HepG2 (cell line): ENCODE data around the gene SH2D3C. TPM values are rescaled to one million over a fixed set of nuclear protein-coding genes. Genes with fewer than 3 reads are reported as not detected.

Experiments used
- ARID5B ChIP-seq: IDR thresholded peaks from 2 replicates; pipeline ENCODE4 v1.4.0; 2020; ENCODE audit warnings: mild to moderate bottlenecking, missing genetic modification reagents
- CHCHD3 ChIP-seq: sonication (generic); formaldehyde crosslinking; IDR thresholded peaks from 2 replicates; pipeline ENCODE4 v1.8.0; 2022; ENCODE audit warnings: mild to moderate bottlenecking, missing genetic modification reagents, moderate library complexity
- EHMT2 ChIP-seq: fragments of 200-600 bp; sonication (generic); IDR thresholded peaks from 2 replicates; pipeline ENCODE4 v1.7.0; 2017; ENCODE audit warnings: antibody characterized with exemption, low read depth, low read length, borderline replicate concordance
- GLI4 ChIP-seq: sonication (generic); formaldehyde crosslinking; IDR thresholded peaks from 2 replicates; pipeline ENCODE4 v1.5.1; 2020; ENCODE audit warnings: missing genetic modification reagents, mild to moderate bottlenecking, moderate library complexity, borderline replicate concordance
- HNRNPL ChIP-seq: fragments of 200-400 bp; formaldehyde crosslinking; IDR thresholded peaks from 2 replicates; pipeline ENCODE4 v1.6.1; 2017; ENCODE audit warnings: mild to moderate bottlenecking, low read depth, low read length
- KDM1A ChIP-seq: IDR thresholded peaks from 2 replicates; pipeline ENCODE4 v1.6.1; 2016; ENCODE audit warnings: missing compliant biosample characterization
- KLF11 ChIP-seq: IDR thresholded peaks from 2 replicates; pipeline ENCODE4 v1.6.1; 2016; ENCODE audit warnings: missing compliant biosample characterization
- MBNL3 ChIP-seq: fragments of 250-450 bp; sonication (Bioruptor Pico); conservative IDR thresholded peaks from 2 replicates; pipeline ENCODE4 v1.8.0; 2022; ENCODE audit warnings: mild to moderate bottlenecking, inconsistent platforms
- MYPOP ChIP-seq: sonication (generic); formaldehyde crosslinking; IDR thresholded peaks from 2 replicates; pipeline ENCODE4 v1.8.1; 2023; ENCODE audit warnings: mild to moderate bottlenecking, moderate library complexity, missing genetic modification reagents
- POLR2A ChIP-seq, 2 experiments: IDR thresholded peaks; 2 replicates each; pipeline ENCODE4 v1.6.1; 2011; ENCODE audit warnings: low read depth in 2 of 2, low read length in 2 of 2, mild to moderate bottlenecking in 1 of 2, moderate library complexity in 1 of 2; ENCODE audit not compliant: insufficient read depth in 1 of 2
- RAD21 ChIP-seq: fragments of 450-650 bp; formaldehyde crosslinking; IDR thresholded peaks from 2 replicates; pipeline ENCODE4 v1.5.0; 2020; ENCODE audit warnings: mild to moderate bottlenecking
- RFX5 ChIP-seq: IDR thresholded peaks from 2 replicates; pipeline ENCODE4 v1.6.1; 2011; ENCODE audit warnings: low read depth, low read length, improper control_type of control experiment
- SALL2 ChIP-seq: sonication (generic); formaldehyde crosslinking; IDR thresholded peaks from 2 replicates; pipeline ENCODE4 v1.8.1; 2023; ENCODE audit warnings: mild to moderate bottlenecking, missing genetic modification reagents, inconsistent platforms
- SAP130 ChIP-seq: IDR thresholded peaks from 2 replicates; pipeline ENCODE4 v1.6.1; 2016; ENCODE audit warnings: low read depth
- SMARCE1 ChIP-seq: fragments of 450-650 bp; IDR thresholded peaks from 2 replicates; pipeline ENCODE4 v1.6.1; 2017; ENCODE audit warnings: borderline replicate concordance
- SMC3 ChIP-seq: IDR thresholded peaks from 2 replicates; pipeline ENCODE4 v1.6.1; 2011; ENCODE audit warnings: low read length, improper control_type of control experiment
- SOX6 ChIP-seq, 2 experiments: fragments of 450-650 bp in 1 of 2; sonication (generic) in 1 of 2; formaldehyde crosslinking in 1 of 2; IDR thresholded peaks; 2 replicates each; pipeline versions ENCODE4 v1.4.0 to v1.6.1; 2017 to 2020; ENCODE audit warnings: antibody characterized with exemption in 1 of 2, mild to moderate bottlenecking in 1 of 2, missing genetic modification reagents in 1 of 2
- SRF ChIP-seq: IDR thresholded peaks from 2 replicates; pipeline ENCODE4 v1.6.1; 2011; ENCODE audit warnings: mild to moderate bottlenecking, low read depth, low read length, moderate library complexity
- TCF7 ChIP-seq: sonication (generic); IDR thresholded peaks from 2 replicates; pipeline ENCODE4 v1.6.1; 2016; ENCODE audit warnings: antibody characterized with exemption, low read depth
- TSC22D2 ChIP-seq: sonication (generic); formaldehyde crosslinking; IDR thresholded peaks from 2 replicates; pipeline ENCODE4 v1.5.1; 2020; ENCODE audit warnings: missing genetic modification reagents, mild to moderate bottlenecking, borderline replicate concordance
- ZFP82 ChIP-seq: sonication (generic); formaldehyde crosslinking; IDR thresholded peaks from 2 replicates; pipeline ENCODE4 v1.5.1; 2020; ENCODE audit warnings: mild to moderate bottlenecking, missing genetic modification reagents, borderline replicate concordance
- ZNF20 ChIP-seq: sonication (generic); formaldehyde crosslinking; IDR thresholded peaks from 2 replicates; pipeline ENCODE4 v1.4.0; 2020; ENCODE audit warnings: mild to moderate bottlenecking, moderate library complexity, missing genetic modification reagents
- ZNF382 ChIP-seq: sonication (generic); formaldehyde crosslinking; IDR thresholded peaks from 2 replicates; pipeline ENCODE4 v1.5.0; 2020; ENCODE audit warnings: missing genetic modification reagents, mild to moderate bottlenecking, borderline replicate concordance
- ZNF569 ChIP-seq: sonication (generic); formaldehyde crosslinking; IDR thresholded peaks from 2 replicates; pipeline ENCODE4 v1.5.0; 2020; ENCODE audit warnings: mild to moderate bottlenecking, missing genetic modification reagents, moderate library complexity, borderline replicate concordance
- ZSCAN12 ChIP-seq: sonication (generic); formaldehyde crosslinking; IDR thresholded peaks from 2 replicates; pipeline ENCODE4 v1.9.0; 2021; ENCODE audit warnings: mild to moderate bottlenecking, missing genetic modification reagents
- polyA plus RNA-seq, 8 experiments: library from polyadenylated mRNA; depleted of rRNA in 3 of 8; stranded (reverse) in 7 of 8; unstranded in 1 of 8; fragments of >200 nt; fragmentation: Illumina TruSeq in 4 of 8; extraction: Trizol in 4 of 8; gene quantifications; 2 replicates each; pipeline versions ENCODE4 v1.2.1 to v1.2.3, GENCODE V29; 2011 to 2016; ENCODE audit warnings: low read depth in 4 of 8, missing spikeins in 1 of 8, mixed read lengths in 1 of 8; ENCODE audit not compliant: insufficient read depth in 1 of 8
- total RNA-seq, 5 experiments: library from RNA; depleted of rRNA; stranded (reverse); fragments of >200 nt; fragmentation: Illumina TruSeq; extraction: Trizol; gene quantifications; 2 replicates each; pipeline ENCODE4 v1.2.3, GENCODE V29; 2016; ENCODE audit warnings: low read depth in 1 of 5

Gene SH2D3C
- total and polyA plus RNA-seq, 2 of the 13 experiments (the other 11 are each of a cell fraction or from before 2014, with no cell fraction given): not detected

GRCh38 chr9:127785933-127786772 lies 7.7 kb upstream of the SH2D3C start, which contains the start of gene CDK9 (continued):
- TF ChIP-seq KDM1A (CRISPR knock-in tag) (no peak), TCF7 (no peak), ARID5B (CRISPR knock-in tag) (no peak; the same call in 1 of the 2 replicates), TSC22D2 (CRISPR knock-in tag) (no peak), RFX5 (no peak), MBNL3 (CRISPR knock-in tag) (no peak), POLR2A (IDR thresholded peaks at IDR 0.05; ENCODE audit: insufficient read depth in 1 of 2, low read depth in 2 of 2, low read length in 2 of 2) (no peak; a peak in 1 of 4 replicates), ZNF20 (no peak), EHMT2 (no peak), ZNF382 (no peak), ZNF569 (CRISPR knock-in tag) (no peak), MYPOP (CRISPR knock-in tag) (no peak), SAP130 (CRISPR knock-in tag) (peak; percentile 81), GLI4 (CRISPR knock-in tag) (no peak; the same call in 1 of the 2 replicates), ZSCAN12 (CRISPR knock-in tag) (no peak), ZFP82 (no peak), SMARCE1 (no peak), RAD21 (no peak), SMC3 (no peak), HNRNPL (0 out of 2 replicates have a peak, but pooled peaks have one; percentile 22), CHCHD3 (CRISPR knock-in tag) (no peak), KLF11 (no peak), SALL2 (CRISPR knock-in tag) (peak; percentile 33; the same call in 1 of the 2 replicates), SRF (no peak), SOX6 (IDR thresholded peaks at IDR 0.05) (no peak), SOX6 (CRISPR knock-in tag; IDR thresholded peaks at IDR 0.05) (peak; percentile 52; the same call in 1 of the 2 replicates)
